NCI-H82 (cell line): ENCODE results near the gene DCPS.
"Not testable (repeated sequence)": the region's sequence is repeated elsewhere in the genome, so short reads cannot be mapped to it uniquely, and the experiment has no call there.

Experiments
- DNase-seq: peaks from one replicate; lab custom pipeline; 2025; lab: John Stamatoyannopoulos, UW

The DCPS gene

GRCh38 chr11:126383339-126384335 lies 79.8 kb downstream of the DCPS start:
- no peak for DNase-seq

DNA sequence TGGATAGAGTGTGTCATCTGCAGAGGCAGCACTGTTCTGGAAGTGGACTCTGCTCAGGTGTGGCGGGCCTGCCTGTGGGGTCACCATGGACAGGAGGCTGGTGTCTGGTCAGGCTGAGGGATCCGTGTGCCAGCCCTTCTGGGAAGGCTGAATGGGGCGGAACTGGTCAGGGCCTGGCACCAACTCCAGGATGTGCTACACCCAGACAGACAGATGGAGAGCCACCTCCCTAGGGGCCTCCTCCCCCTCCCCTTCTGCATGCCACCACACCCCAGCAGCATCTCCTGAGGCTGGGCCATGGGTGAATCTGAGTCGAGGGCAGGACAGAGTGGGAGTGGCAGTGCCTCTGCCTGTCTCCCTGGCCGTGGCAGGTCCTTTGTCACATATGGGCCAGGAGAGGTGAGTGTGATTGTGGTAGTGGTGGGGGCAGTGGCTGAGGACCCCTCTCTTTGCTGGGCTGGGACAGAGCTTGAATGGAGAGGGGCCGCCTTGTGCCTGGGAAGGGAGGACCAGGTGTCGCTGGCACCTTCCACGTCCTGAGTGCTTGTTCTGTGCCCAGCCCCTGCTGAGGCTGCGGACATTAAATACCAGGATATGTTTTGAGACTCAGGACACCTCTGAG lies 80.7 kb downstream of the DCPS start:
- no peak for DNase-seq

GRCh38 chr11:126385991-126386728 lies 82.3 kb downstream of the DCPS start:
- DNase-seq = no peak

DNA sequence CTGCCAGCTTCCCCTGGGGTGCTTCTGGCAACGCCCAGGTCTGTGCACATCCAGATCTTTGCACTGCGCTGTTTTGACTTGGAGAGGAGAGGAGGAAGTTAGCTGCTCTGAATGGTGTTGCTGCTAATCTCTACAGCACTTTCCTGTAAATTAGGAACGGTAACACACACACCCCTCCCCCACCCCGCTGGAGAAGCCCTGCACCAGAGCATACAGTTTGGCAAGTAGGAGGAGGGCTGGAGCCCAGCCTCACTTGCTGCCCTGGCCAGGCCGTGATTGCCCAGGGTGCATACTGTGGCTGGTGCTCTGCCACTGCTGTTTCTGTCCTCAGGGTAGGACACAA lies 82.8 kb downstream of the DCPS start:
- DNase-seq = not testable (repeated sequence)

DNA sequence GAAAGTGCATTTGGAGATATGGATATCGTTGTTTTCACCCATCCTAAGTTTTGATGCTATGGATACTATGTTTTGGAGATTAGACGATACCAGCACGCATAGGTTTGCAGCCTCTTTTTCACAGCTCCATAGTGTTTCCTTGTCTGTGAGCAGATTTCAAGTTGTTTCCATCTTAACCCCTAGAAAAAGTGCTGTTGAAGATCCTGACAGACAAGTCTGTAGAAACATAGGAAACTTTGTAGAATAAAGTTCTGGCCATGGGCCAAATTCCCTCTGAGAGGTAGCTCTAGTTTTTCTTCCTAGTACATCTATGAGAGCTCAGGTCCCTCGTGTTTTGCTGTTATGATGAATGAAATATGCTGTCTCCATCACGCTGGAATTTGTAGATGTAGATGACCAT lies 84.0 kb downstream of the DCPS start:
- no peak for DNase-seq

GRCh38 chr11:126390272-126390867 lies 86.5 kb downstream of the DCPS start:
- no peak for DNase-seq

DNA sequence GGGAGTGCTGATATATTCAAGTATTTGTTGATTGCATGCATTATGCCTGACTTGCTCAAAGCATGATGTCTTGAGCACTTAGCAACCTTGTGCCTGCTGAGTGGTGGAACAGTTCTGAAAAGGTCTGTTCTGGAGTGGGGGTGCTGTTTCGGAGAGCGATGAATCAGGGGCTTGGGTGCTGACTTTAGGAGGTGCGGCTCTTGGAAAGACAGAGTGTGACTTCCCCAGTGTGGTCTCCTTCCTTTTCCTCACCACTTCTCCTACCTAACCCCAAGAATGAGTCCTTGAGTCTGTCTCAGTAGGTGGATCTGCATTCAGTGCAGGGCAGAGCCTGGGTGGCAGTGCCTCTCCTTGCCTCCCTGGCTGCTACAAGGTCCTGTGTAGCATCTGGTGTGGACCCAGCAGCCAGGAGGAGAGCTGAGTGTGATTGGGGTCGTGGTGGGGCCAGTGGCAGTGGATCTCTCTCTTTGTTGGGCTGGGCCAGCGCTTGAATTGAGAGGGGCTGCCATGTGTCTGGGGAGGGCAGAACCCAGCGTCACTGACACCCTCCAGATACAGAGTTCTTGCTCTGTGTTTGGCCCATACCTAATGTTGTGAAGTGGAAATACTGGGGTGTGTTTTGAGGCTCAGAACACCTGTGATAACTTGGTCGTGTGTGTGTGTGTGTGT lies 87.6 kb downstream of the DCPS start:
- no peak for DNase-seq

DNA sequence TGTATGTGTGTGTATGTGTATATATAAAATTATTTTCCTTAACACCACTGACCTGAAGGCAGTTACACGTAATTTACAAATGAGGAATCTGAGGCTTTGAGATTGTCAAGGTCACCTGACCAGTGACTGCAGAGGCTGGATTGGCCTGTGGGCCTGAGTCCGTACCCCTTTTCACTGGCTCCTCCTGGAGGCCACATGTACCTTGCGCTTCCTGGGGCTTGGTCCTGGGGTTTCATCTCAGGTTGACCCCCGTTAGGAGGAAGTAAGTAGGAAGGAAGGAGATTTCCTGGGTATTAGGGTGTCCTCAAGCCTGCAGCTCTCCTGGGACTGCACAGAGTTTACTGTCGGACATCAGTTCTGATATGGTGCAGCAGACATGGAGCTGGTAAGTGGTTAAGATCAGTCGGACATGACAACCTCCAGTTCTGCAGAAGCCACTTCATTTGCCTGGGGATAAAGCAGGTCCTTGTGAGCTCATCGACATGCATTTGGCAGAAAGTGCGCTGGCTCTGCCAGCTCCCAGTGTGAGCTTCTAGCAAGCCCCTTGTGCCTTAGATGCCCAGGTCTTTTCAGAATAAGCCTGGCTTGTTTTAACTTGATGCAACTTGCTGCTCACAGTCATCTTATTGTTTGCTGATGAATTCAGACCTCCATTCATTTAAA lies 88.2 kb downstream of the DCPS start:
- DNase-seq = no peak

GRCh38 chr11:126392633-126393013 lies 88.8 kb downstream of the DCPS start:
- DNase-seq = no peak

GRCh38 chr11:126393143-126393542 lies 89.3 kb downstream of the DCPS start:
- DNase-seq = peak; percentile 9

DNA sequence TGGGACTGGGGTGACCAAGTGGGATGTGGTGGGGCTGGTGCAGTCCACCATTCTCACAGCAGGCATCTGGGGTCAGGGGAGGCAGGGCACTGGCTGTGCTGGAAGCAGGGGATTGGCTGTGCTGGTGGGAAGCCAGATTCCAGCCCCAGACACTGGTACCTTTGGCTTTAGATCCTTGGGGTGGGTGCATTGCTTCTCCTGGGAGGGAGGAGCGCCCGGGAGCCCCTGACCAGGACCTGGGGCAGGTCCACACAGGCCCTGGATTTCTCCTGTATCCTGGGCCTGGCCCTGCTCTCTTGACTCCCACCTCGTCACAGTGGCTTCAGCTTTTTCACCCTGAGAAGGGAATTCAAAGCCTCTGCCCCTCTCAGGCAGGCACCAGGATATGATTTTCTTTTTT lies 90.2 kb downstream of the DCPS start:
- no peak for DNase-seq

- DNase-seq = not testable (repeated sequence)
These were observed 90.8 kb downstream of the DCPS start for GRCh38 chr11:126394634-126395072.
